HG03521 (cell line): ENCODE results near the gene STARD7.
"Not testable (repeated sequence)": the region's sequence is repeated elsewhere in the genome, so short reads cannot be mapped to it uniquely, and the experiment has no call there.

Source experiments
- ATAC-seq: cut with Tn5 transposase; IDR thresholded peaks from one replicate; pipeline ENCODE4 v1.9.1; 2021; ENCODE audit warnings: mild to moderate bottlenecking, moderate library complexity; ENCODE audit not compliant: unreplicated experiment

Gene STARD7

GRCh38 chr2:96208143-96209010 lies at the start of gene STARD7:
Gene STARD7, minus strand, starts transcription at chr2:96208827. Its CDS starts 393 bp downstream, at chr2:96208434.
- ATAC-seq = peak; percentile 89

- ATAC-seq = not testable (repeated sequence)
Measured at GRCh38 chr2:96257744-96258143, 49.1 kb upstream of the STARD7 start.

GRCh38 chr2:96256611-96257113 lies 48.0 kb upstream of the STARD7 start:
- no peak for ATAC-seq

- no peak for ATAC-seq
Measured at GRCh38 chr2:96254571-96254970, 45.9 kb upstream of the STARD7 start.

GRCh38 chr2:96253006-96253405 lies 44.4 kb upstream of the STARD7 start:
- ATAC-seq = no peak

GRCh38 chr2:96252526-96252925 lies 43.9 kb upstream of the STARD7 start:
- ATAC-seq = no peak

- ATAC-seq = no peak
Measured at GRCh38 chr2:96251721-96252292, 43.2 kb upstream of the STARD7 start.

- ATAC-seq = no peak
Measured at GRCh38 chr2:96250188-96250587, 41.6 kb upstream of the STARD7 start.

GRCh38 chr2:96249654-96250053 lies 41.0 kb upstream of the STARD7 start:
- no peak for ATAC-seq

- ATAC-seq = no peak
Measured at GRCh38 chr2:96248624-96249023, 40.0 kb upstream of the STARD7 start.

GRCh38 chr2:96247896-96248295 lies 39.3 kb upstream of the STARD7 start:
- no peak for ATAC-seq

- no peak for ATAC-seq
Measured at GRCh38 chr2:96247009-96247408, 38.4 kb upstream of the STARD7 start.

GRCh38 chr2:96245609-96246390 lies 37.2 kb upstream of the STARD7 start:
- ATAC-seq = no peak

GRCh38 chr2:96243843-96244242 lies 35.2 kb upstream of the STARD7 start:
- no peak for ATAC-seq

- ATAC-seq = peak; percentile 74
Measured at GRCh38 chr2:96241900-96242611, 33.4 kb upstream of the STARD7 start.

GRCh38 chr2:96241227-96241626 lies 32.6 kb upstream of the STARD7 start:
- no peak for ATAC-seq

- no peak for ATAC-seq
Measured at GRCh38 chr2:96240341-96241038, 31.9 kb upstream of the STARD7 start.

GRCh38 chr2:96239745-96240264 lies 31.2 kb upstream of the STARD7 start:
- no peak for ATAC-seq

GRCh38 chr2:96239091-96239490 lies 30.5 kb upstream of the STARD7 start:
- ATAC-seq = no peak

- ATAC-seq = no peak
Measured at GRCh38 chr2:96238266-96238665, 29.6 kb upstream of the STARD7 start.
